ENCODE data around the gene ERN1. TPM values are rescaled to one million over a fixed set of nuclear protein-coding genes. Genes with fewer than 3 reads are reported as not detected.
"Not testable (repeated sequence)": the region's sequence is repeated elsewhere in the genome, so short reads cannot be mapped to it uniquely, and the experiment has no call there.

The ERN1 gene
- total and polyA plus RNA-seq, 2 donors from 2014 or later: 2.8 to 37.0 TPM

- H3K9me3 ChIP-seq (ENCODE audit: control insufficient read depth in 2 of 3, insufficient read depth in 1 of 3, low read length in 3 of 3): no peaks in the 10 kb centered on the region
- FAIRE-seq (no peak), DNase-seq (no peak)
- peaks cover 0 to 7% (median 5%) of the 10 kb centered on the region in 3 donors for H3K36me3 ChIP-seq (ENCODE audit: control insufficient read depth in 2 of 3, insufficient read depth in 3 of 3, low read length in 3 of 3)
- H3K9ac ChIP-seq (ENCODE audit: low read length in 3 of 3): no peak overlapping the region
- intact Hi-C loops (cut with DNase I): no loop called here
- H3K27me3 ChIP-seq (ENCODE audit: control insufficient read depth, insufficient read depth, low read length): no peaks in the 10 kb centered on the region
- H3K27ac ChIP-seq (ENCODE audit: low read depth in 2 of 2, low read length in 2 of 2): no peak overlapping the region
- no peak for TF ChIP-seq CTCF (IDR thresholded peaks at IDR 0.05; ENCODE audit: borderline replicate concordance, extremely low read depth, insufficient read depth)
- no peaks in the 10 kb centered on the region for H3K4me1 ChIP-seq (ENCODE audit: control insufficient read depth in 2 of 3, insufficient read depth in 2 of 3, low read depth in 1 of 3, low read length in 3 of 3)
- H3K4me3 ChIP-seq (ENCODE audit: low read length in 3 of 3): no peak overlapping the region
Measured at GRCh38 chr17:64173646-64174045, 43.7 kb upstream of the ERN1 start.

GRCh38 chr17:64172510-64172909 lies 42.6 kb upstream of the ERN1 start:
- H3K27me3 ChIP-seq (ENCODE audit: control insufficient read depth, insufficient read depth, low read length): no peaks in the 10 kb centered on the region
- DNase-seq (no peak), FAIRE-seq (no peak)
- no peak overlapping the region for H3K4me3 ChIP-seq (ENCODE audit: low read length in 3 of 3)
- H3K4me1 ChIP-seq (ENCODE audit: control insufficient read depth in 2 of 3, insufficient read depth in 2 of 3, low read depth in 1 of 3, low read length in 3 of 3): no peaks in the 10 kb centered on the region
- TF ChIP-seq CTCF (IDR thresholded peaks at IDR 0.05; ENCODE audit: borderline replicate concordance, extremely low read depth, insufficient read depth): no peak
- no peak overlapping the region for H3K27ac ChIP-seq (ENCODE audit: low read depth in 2 of 2, low read length in 2 of 2)
- H3K36me3 ChIP-seq (ENCODE audit: control insufficient read depth in 2 of 3, insufficient read depth in 3 of 3, low read length in 3 of 3): peaks cover 0 to 7% (median 5%) of the 10 kb centered on the region in 3 donors
- no peaks in the 10 kb centered on the region for H3K9me3 ChIP-seq (ENCODE audit: control insufficient read depth in 2 of 3, insufficient read depth in 1 of 3, low read length in 3 of 3)
- intact Hi-C loops (cut with DNase I): no loop called here
- H3K9ac ChIP-seq (ENCODE audit: low read length in 3 of 3): no peak overlapping the region

GRCh38 chr17:64171041-64171440 lies 41.1 kb upstream of the ERN1 start:
- Histone ChIP-seq H3K4me1 (ENCODE audit: control insufficient read depth in 2 of 3, insufficient read depth in 2 of 3, low read depth in 1 of 3, low read length in 3 of 3) (no peaks in the 10 kb centered on the region), H3K4me3 (ENCODE audit: low read length in 3 of 3) (no peak overlapping the region), H3K36me3 (ENCODE audit: control insufficient read depth in 2 of 3, insufficient read depth in 3 of 3, low read length in 3 of 3) (peaks cover 0 to 5% (median 3%) of the 10 kb centered on the region in 3 donors), H3K9ac (ENCODE audit: low read length in 3 of 3) (no peak overlapping the region), H3K27ac (ENCODE audit: low read depth in 2 of 2, low read length in 2 of 2) (no peak overlapping the region), H3K27me3 (ENCODE audit: control insufficient read depth, insufficient read depth, low read length) (no peaks in the 10 kb centered on the region), H3K9me3 (ENCODE audit: control insufficient read depth in 2 of 3, insufficient read depth in 1 of 3, low read length in 3 of 3) (no peaks in the 10 kb centered on the region)
- FAIRE-seq: no peak
- no peak for TF ChIP-seq CTCF (IDR thresholded peaks at IDR 0.05; ENCODE audit: borderline replicate concordance, extremely low read depth, insufficient read depth)
- intact Hi-C loops (cut with DNase I): no loop called here
- DNase-seq: no peak

- DNase-seq (no peak), FAIRE-seq (no peak)
- TF ChIP-seq CTCF (IDR thresholded peaks at IDR 0.05; ENCODE audit: borderline replicate concordance, extremely low read depth, insufficient read depth): no peak
- Histone ChIP-seq H3K36me3 (ENCODE audit: control insufficient read depth in 2 of 3, insufficient read depth in 3 of 3, low read length in 3 of 3) (peaks cover 0 to 7% (median 5%) of the 10 kb centered on the region in 3 donors), H3K4me1 (ENCODE audit: control insufficient read depth in 2 of 3, insufficient read depth in 2 of 3, low read depth in 1 of 3, low read length in 3 of 3) (no peaks in the 10 kb centered on the region), H3K27me3 (ENCODE audit: control insufficient read depth, insufficient read depth, low read length) (no peaks in the 10 kb centered on the region), H3K9me3 (ENCODE audit: control insufficient read depth in 2 of 3, insufficient read depth in 1 of 3, low read length in 3 of 3) (no peaks in the 10 kb centered on the region), H3K9ac (ENCODE audit: low read length in 3 of 3) (no peak overlapping the region), H3K27ac (ENCODE audit: low read depth in 2 of 2, low read length in 2 of 2) (no peak overlapping the region), H3K4me3 (ENCODE audit: low read length in 3 of 3) (no peak overlapping the region)
- intact Hi-C loops (cut with DNase I): no loop called here
Measured at GRCh38 chr17:64170286-64170685, 40.3 kb upstream of the ERN1 start.

- DNase-seq; intact Hi-C loops (cut with DNase I); H3K36me3 ChIP-seq (ENCODE audit: control insufficient read depth in 2 of 3, insufficient read depth in 3 of 3, low read length in 3 of 3); H3K9ac ChIP-seq (ENCODE audit: low read length in 3 of 3); FAIRE-seq; H3K4me3 ChIP-seq (ENCODE audit: low read length in 3 of 3); H3K27ac ChIP-seq (ENCODE audit: low read depth in 2 of 2, low read length in 2 of 2); H3K27me3 ChIP-seq (ENCODE audit: control insufficient read depth, insufficient read depth, low read length); H3K9me3 ChIP-seq (ENCODE audit: control insufficient read depth in 2 of 3, insufficient read depth in 1 of 3, low read length in 3 of 3); H3K4me1 ChIP-seq (ENCODE audit: control insufficient read depth in 2 of 3, insufficient read depth in 2 of 3, low read depth in 1 of 3, low read length in 3 of 3): not testable (repeated sequence)
Measured at GRCh38 chr17:64167666-64168065, 37.7 kb upstream of the ERN1 start.
